ENCODE measurements around the gene RPS6KA2.

The RPS6KA2 gene

GRCh38 chr6:166658792-166659150 is 31.7 kb upstream of the RPS6KA2 start:
- no peak overlapping the region for H3K27ac ChIP-seq
- no peak overlapping the region for H3K9ac ChIP-seq (ENCODE audit: insufficient read length)
- no peak overlapping the region for H3K4me3 ChIP-seq
- no peaks in the 10 kb centered on the region for H3K36me3 ChIP-seq (ENCODE audit: insufficient read depth, low read length)
- no peak for DNase-seq (ENCODE audit: low read depth, low spot score)
- H3K9me3 ChIP-seq (ENCODE audit: low read depth, low read length): no peaks in the 10 kb centered on the region
- no peak for TF ChIP-seq EZH2 (IDR thresholded peaks at IDR 0.05)
- no peak for TF ChIP-seq POLR2AphosphoS5 (IDR thresholded peaks at IDR 0.05; ENCODE audit: borderline replicate concordance, low read depth, low read length)
- no peak for TF ChIP-seq FOXP2 (optimal IDR thresholded peaks at IDR 0.05; ENCODE audit: control extremely low read depth, extremely low read length, insufficient read depth)

DNA sequence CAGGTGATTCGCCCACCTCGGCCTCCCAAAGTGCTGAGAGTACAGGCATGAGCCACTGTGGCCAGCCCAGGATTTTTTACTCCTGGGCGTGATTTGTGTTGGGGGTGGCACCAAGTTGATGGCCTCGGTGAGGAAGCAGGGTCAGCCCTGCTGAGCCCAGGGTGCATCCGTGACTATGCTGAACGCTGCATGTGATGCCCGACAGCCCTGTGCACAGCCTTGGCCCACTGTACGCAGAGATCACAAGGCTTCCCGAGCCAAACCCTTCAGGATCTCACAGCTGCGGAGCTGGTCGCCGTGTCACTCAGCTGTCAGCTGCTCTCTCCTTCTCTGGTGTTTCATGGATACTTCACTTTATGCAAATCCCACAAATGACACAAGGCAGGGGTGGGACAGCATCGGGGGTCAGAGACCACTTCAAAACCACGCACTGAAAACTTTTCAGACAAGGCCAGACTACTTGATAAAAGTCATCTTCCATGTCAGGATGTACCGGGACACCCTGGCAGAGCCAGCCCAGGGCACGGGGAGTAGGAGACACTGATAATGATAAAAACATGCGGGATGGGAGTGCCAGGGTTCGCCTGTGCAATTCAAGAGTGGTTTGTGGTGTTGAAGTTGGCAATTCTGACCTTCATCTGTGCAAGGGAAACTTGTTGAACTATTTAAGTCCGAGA is 31.2 kb upstream of the RPS6KA2 start:
- H3K9ac ChIP-seq (ENCODE audit: insufficient read length): no peak overlapping the region
- TF ChIP-seq FOXP2 (optimal IDR thresholded peaks at IDR 0.05; ENCODE audit: control extremely low read depth, extremely low read length, insufficient read depth) (no peak), POLR2AphosphoS5 (IDR thresholded peaks at IDR 0.05; ENCODE audit: borderline replicate concordance, low read depth, low read length) (no peak), EZH2 (IDR thresholded peaks at IDR 0.05) (no peak)
- no peak overlapping the region for H3K4me3 ChIP-seq

GRCh38 chr6:166657531-166657930 is 30.5 kb upstream of the RPS6KA2 start:
- no peak for DNase-seq (ENCODE audit: low read depth, low spot score)
- Histone ChIP-seq H3K27ac (no peak overlapping the region), H3K36me3 (ENCODE audit: insufficient read depth, low read length) (no peaks in the 10 kb centered on the region), H3K4me3 (no peak overlapping the region), H3K9me3 (ENCODE audit: low read depth, low read length) (no peaks in the 10 kb centered on the region), H3K9ac (ENCODE audit: insufficient read length) (no peak overlapping the region)
- TF ChIP-seq POLR2AphosphoS5 (IDR thresholded peaks at IDR 0.05; ENCODE audit: borderline replicate concordance, low read depth, low read length): no peak
- no peak for TF ChIP-seq EZH2 (IDR thresholded peaks at IDR 0.05)
- no peak for TF ChIP-seq FOXP2 (optimal IDR thresholded peaks at IDR 0.05; ENCODE audit: control extremely low read depth, extremely low read length, insufficient read depth)

More for the DNA sequence above, 31.2 kb upstream of the RPS6KA2 start:
- no peak for DNase-seq (ENCODE audit: low read depth, low spot score)
- no peaks in the 10 kb centered on the region for H3K36me3 ChIP-seq (ENCODE audit: insufficient read depth, low read length)
- no peaks in the 10 kb centered on the region for H3K9me3 ChIP-seq (ENCODE audit: low read depth, low read length)
- no peak overlapping the region for H3K27ac ChIP-seq

GRCh38 chr6:166656230-166657151 is 29.4 kb upstream of the RPS6KA2 start:
- Histone ChIP-seq H3K9ac (ENCODE audit: insufficient read length) (no peak overlapping the region), H3K27ac (no peak overlapping the region), H3K4me3 (no peak overlapping the region), H3K36me3 (ENCODE audit: insufficient read depth, low read length) (no peaks in the 10 kb centered on the region), H3K9me3 (ENCODE audit: low read depth, low read length) (no peaks in the 10 kb centered on the region)
- no peak for DNase-seq (ENCODE audit: low read depth, low spot score)
- no peak for TF ChIP-seq FOXP2 (optimal IDR thresholded peaks at IDR 0.05; ENCODE audit: control extremely low read depth, extremely low read length, insufficient read depth)
- TF ChIP-seq POLR2AphosphoS5 (IDR thresholded peaks at IDR 0.05; ENCODE audit: borderline replicate concordance, low read depth, low read length): no peak
- TF ChIP-seq EZH2 (IDR thresholded peaks at IDR 0.05): no peak

DNA sequence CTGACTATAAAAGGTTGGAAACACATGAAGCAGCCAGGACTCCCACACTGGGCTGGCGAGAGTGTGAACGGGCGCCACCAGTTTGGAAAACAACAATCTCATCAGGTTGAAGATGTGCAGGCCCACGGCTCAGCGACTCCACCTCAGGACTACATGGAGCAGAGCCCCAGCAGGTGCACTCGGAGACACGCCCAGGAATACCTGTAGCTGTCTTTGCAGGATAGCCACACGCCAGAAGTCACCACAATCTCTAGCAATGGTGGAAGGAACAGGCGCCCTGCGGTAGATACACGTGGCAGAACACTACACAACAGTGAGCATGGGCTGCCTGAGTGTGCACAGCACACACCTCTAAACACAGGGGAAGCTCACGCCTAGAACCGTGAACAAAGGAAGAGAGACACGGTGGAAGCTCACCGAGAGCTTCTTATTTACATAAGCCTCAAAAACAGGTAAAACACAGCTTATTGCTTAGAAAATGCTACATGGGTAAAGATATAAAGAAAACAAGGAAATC is 28.7 kb upstream of the RPS6KA2 start:
- no peak overlapping the region for H3K9ac ChIP-seq (ENCODE audit: insufficient read length)
- no peaks in the 10 kb centered on the region for H3K9me3 ChIP-seq (ENCODE audit: low read depth, low read length)
- TF ChIP-seq FOXP2 (optimal IDR thresholded peaks at IDR 0.05; ENCODE audit: control extremely low read depth, extremely low read length, insufficient read depth) (no peak), POLR2AphosphoS5 (IDR thresholded peaks at IDR 0.05; ENCODE audit: borderline replicate concordance, low read depth, low read length) (no peak), EZH2 (IDR thresholded peaks at IDR 0.05) (no peak)
- H3K27ac ChIP-seq: no peak overlapping the region
- no peaks in the 10 kb centered on the region for H3K36me3 ChIP-seq (ENCODE audit: insufficient read depth, low read length)
- no peak overlapping the region for H3K4me3 ChIP-seq
- DNase-seq (ENCODE audit: low read depth, low spot score): no peak

- Histone ChIP-seq H3K36me3 (ENCODE audit: insufficient read depth, low read length) (no peaks in the 10 kb centered on the region), H3K4me3 (no peak overlapping the region), H3K9ac (ENCODE audit: insufficient read length) (no peak overlapping the region), H3K9me3 (ENCODE audit: low read depth, low read length) (no peaks in the 10 kb centered on the region), H3K27ac (no peak overlapping the region)
- DNase-seq (ENCODE audit: low read depth, low spot score): no peak
- TF ChIP-seq POLR2AphosphoS5 (IDR thresholded peaks at IDR 0.05; ENCODE audit: borderline replicate concordance, low read depth, low read length) (no peak), EZH2 (IDR thresholded peaks at IDR 0.05) (no peak), FOXP2 (optimal IDR thresholded peaks at IDR 0.05; ENCODE audit: control extremely low read depth, extremely low read length, insufficient read depth) (no peak)
These were observed 28.2 kb upstream of the RPS6KA2 start for GRCh38 chr6:166655251-166655650.

- no peak overlapping the region for H3K9ac ChIP-seq (ENCODE audit: insufficient read length)
- no peaks in the 10 kb centered on the region for H3K36me3 ChIP-seq (ENCODE audit: insufficient read depth, low read length)
- no peaks in the 10 kb centered on the region for H3K9me3 ChIP-seq (ENCODE audit: low read depth, low read length)
- no peak overlapping the region for H3K27ac ChIP-seq
- no peak overlapping the region for H3K4me3 ChIP-seq
- TF ChIP-seq POLR2AphosphoS5 (IDR thresholded peaks at IDR 0.05; ENCODE audit: borderline replicate concordance, low read depth, low read length): no peak
- no peak for TF ChIP-seq FOXP2 (optimal IDR thresholded peaks at IDR 0.05; ENCODE audit: control extremely low read depth, extremely low read length, insufficient read depth)
- TF ChIP-seq EZH2 (IDR thresholded peaks at IDR 0.05): no peak
- DNase-seq (ENCODE audit: low read depth, low spot score): no peak
These were observed 27.5 kb upstream of the RPS6KA2 start for GRCh38 chr6:166654573-166654972.

- no peak overlapping the region for H3K4me3 ChIP-seq
- no peak for DNase-seq (ENCODE audit: low read depth, low spot score)
- H3K9me3 ChIP-seq (ENCODE audit: low read depth, low read length): no peaks in the 10 kb centered on the region
- no peak for TF ChIP-seq POLR2AphosphoS5 (IDR thresholded peaks at IDR 0.05; ENCODE audit: borderline replicate concordance, low read depth, low read length)
- TF ChIP-seq FOXP2 (optimal IDR thresholded peaks at IDR 0.05; ENCODE audit: control extremely low read depth, extremely low read length, insufficient read depth): no peak
- TF ChIP-seq EZH2 (IDR thresholded peaks at IDR 0.05): no peak
- no peak overlapping the region for H3K27ac ChIP-seq
- no peaks in the 10 kb centered on the region for H3K36me3 ChIP-seq (ENCODE audit: insufficient read depth, low read length)
- no peak overlapping the region for H3K9ac ChIP-seq (ENCODE audit: insufficient read length)
These were observed 26.5 kb upstream of the RPS6KA2 start for GRCh38 chr6:166653639-166653941.

All from SK-N-MC (cell line).